ENCODE data around the gene CCSER2. TPM values are rescaled to one million over a fixed set of nuclear protein-coding genes. Genes with fewer than 3 reads are reported as not detected.

The CCSER2 gene
- total RNA-seq, 4 donors from 2014 or later, result 60.5 to 80.6 (median 63.1) TPM

GRCh38 chr10:84333864-84334451 is 5.6 kb downstream of the CCSER2 start:
- intact Hi-C loops (cut with DNase I), result no loop called here
- Histone ChIP-seq H3K27ac (replicated peaks in 1 of 4) (no peak overlapping the region), H3K9me3 (no peaks in the 10 kb centered on the region), H3K27me3 (no peaks in the 10 kb centered on the region), H3K4me1 (peaks cover 53 to 80% (median 65%) of the 10 kb centered on the region in 4 donors), H3K4me3 (no peak overlapping the region), H3K36me3 (no peaks in the 10 kb centered on the region)
- no peak for TF ChIP-seq POLR2A (IDR thresholded peaks at IDR 0.05; ENCODE audit: low read depth)
- TF ChIP-seq POLR2AphosphoS5 (IDR thresholded peaks at IDR 0.05), result no peak
- no peak for TF ChIP-seq EP300 (IDR thresholded peaks at IDR 0.05)
- no peak for TF ChIP-seq CTCF (IDR thresholded peaks at IDR 0.05)
- DNase-seq (ENCODE audit: extremely low spot score), result no peak
- WGBS, result 71% methylated on average over 2 of the region's 2 CpGs

- Histone ChIP-seq H3K4me1 (peaks cover 47 to 71% (median 58%) of the 10 kb centered on the region in 4 donors), H3K36me3 (no peaks in the 10 kb centered on the region), H3K9me3 (no peaks in the 10 kb centered on the region), H3K27ac (replicated peaks in 1 of 4) (no peak overlapping the region), H3K27me3 (no peaks in the 10 kb centered on the region), H3K4me3 (no peak overlapping the region)
- TF ChIP-seq POLR2A (IDR thresholded peaks at IDR 0.05; ENCODE audit: low read depth) (no peak), EP300 (IDR thresholded peaks at IDR 0.05) (no peak), CTCF (IDR thresholded peaks at IDR 0.05) (no peak), POLR2AphosphoS5 (IDR thresholded peaks at IDR 0.05) (no peak)
- 79% methylated on average over 2 of the region's 2 CpGs for WGBS
- intact Hi-C loops (cut with DNase I), result no loop called here
- no peak for DNase-seq (ENCODE audit: extremely low spot score)
Measured at GRCh38 chr10:84334811-84335210, 6.4 kb downstream of the CCSER2 start.

GRCh38 chr10:84335516-84335915 is 7.1 kb downstream of the CCSER2 start:
- DNase-seq (ENCODE audit: extremely low spot score), result no peak
- intact Hi-C loops (cut with DNase I), result no loop called here
- peaks cover 40 to 65% (median 51%) of the 10 kb centered on the region in 4 donors for H3K4me1 ChIP-seq

GRCh38 chr10:84336406-84337090 is 8.2 kb downstream of the CCSER2 start:
- no peak for TF ChIP-seq POLR2AphosphoS5 (IDR thresholded peaks at IDR 0.05)
- intact Hi-C loops (cut with DNase I), result no loop called here
- Histone ChIP-seq H3K4me3 (no peak overlapping the region), H3K27ac (replicated peaks in 1 of 4) (peak overlapping the region in 1 of 4 donors; percentile 19), H3K27me3 (no peaks in the 10 kb centered on the region), H3K9me3 (no peaks in the 10 kb centered on the region), H3K36me3 (no peaks in the 10 kb centered on the region), H3K4me1 (peaks cover 31 to 55% (median 42%) of the 10 kb centered on the region in 4 donors)
- DNase-seq (ENCODE audit: extremely low spot score), result no peak
- WGBS, result 66% methylated on average over 5 of the region's 5 CpGs

More at GRCh38 chr10:84335516-84335915, 7.1 kb downstream of the CCSER2 start:
- Histone ChIP-seq H3K4me3 (no peak overlapping the region), H3K36me3 (no peaks in the 10 kb centered on the region), H3K9me3 (no peaks in the 10 kb centered on the region), H3K27ac (replicated peaks in 1 of 4) (no peak overlapping the region), H3K27me3 (no peaks in the 10 kb centered on the region)
- 89% methylated on average over 3 of the region's 3 CpGs for WGBS
- no peak for TF ChIP-seq POLR2AphosphoS5 (IDR thresholded peaks at IDR 0.05)
- TF ChIP-seq POLR2A (IDR thresholded peaks at IDR 0.05; ENCODE audit: low read depth), result no peak
- TF ChIP-seq CTCF (IDR thresholded peaks at IDR 0.05), result no peak
- no peak for TF ChIP-seq EP300 (IDR thresholded peaks at IDR 0.05)

GRCh38 chr10:84337199-84337598 is 8.8 kb downstream of the CCSER2 start:
- WGBS, result 62% methylated on average over 3 of the region's 3 CpGs

More at GRCh38 chr10:84337199-84337598, 8.8 kb downstream of the CCSER2 start:
- Histone ChIP-seq H3K4me3 (no peak overlapping the region), H3K36me3 (no peaks in the 10 kb centered on the region), H3K27ac (replicated peaks in 1 of 4) (peak overlapping the region in 1 of 4 donors; percentile 19), H3K27me3 (no peaks in the 10 kb centered on the region), H3K9me3 (no peaks in the 10 kb centered on the region), H3K4me1 (peaks cover 27 to 50% (median 42%) of the 10 kb centered on the region in 4 donors)
- intact Hi-C loops (cut with DNase I), result no loop called here
- no peak for DNase-seq (ENCODE audit: extremely low spot score)
- TF ChIP-seq POLR2AphosphoS5 (IDR thresholded peaks at IDR 0.05), result no peak
- no peak for TF ChIP-seq EP300 (IDR thresholded peaks at IDR 0.05)
- TF ChIP-seq CTCF (IDR thresholded peaks at IDR 0.05), result no peak
- TF ChIP-seq POLR2A (IDR thresholded peaks at IDR 0.05; ENCODE audit: low read depth), result no peak

Data from esophagus muscularis mucosa (tissue), 4 donors.